Colonic mucosa (tissue), 4 donors: Measurements from ENCODE around the gene SLIT3. TPM values are rescaled to one million over a fixed set of nuclear protein-coding genes. Genes with fewer than 3 reads are reported as not detected.

Source experiments
- DNase-seq: peaks from one replicate; pipeline ENCODE4 v3.0.0-alpha.2; 2020
- H3K27ac ChIP-seq: fragments of 200-600 bp; one replicate; pipeline ENCODE4 v1.8.0; 2021
- H3K27me3 ChIP-seq: fragments of 200-600 bp; one replicate; pipeline ENCODE4 v1.8.0; 2021
- H3K36me3 ChIP-seq: fragments of 200-600 bp; one replicate; pipeline ENCODE4 v1.8.0; 2021
- H3K4me1 ChIP-seq: fragments of 200-600 bp; one replicate; pipeline ENCODE4 v1.8.0; 2021; ENCODE audit warnings: mild to moderate bottlenecking
- H3K4me3 ChIP-seq: fragments of 200-600 bp; one replicate; pipeline ENCODE4 v1.8.0; 2021
- H3K9ac ChIP-seq, 2 donors: one replicate each; pipeline ENCODE4 v1.7.0; 2013; ENCODE audit warnings: control low read depth in 2 of 2, low read depth in 2 of 2, low read length in 2 of 2
- H3K9me3 ChIP-seq: fragments of 200-600 bp; one replicate; pipeline ENCODE4 v1.8.0; 2021
- intact Hi-C: fragments of 100-400 bp; cut with DNase I; formaldehyde crosslinking; loops from one replicate; pipeline ENCODE4 v1.14.1; 2022
- total RNA-seq, 2 donors: library from RNA; stranded (reverse); fragmentation: NEBNext Ultra II Directional in 1 of 2; extraction: Animal tissue kit (Norgen Biotek cat#: 25700) in 1 of 2; gene quantifications; one replicate each; pipeline ENCODE4 v1.2.1, GENCODE V29; 2021
- TF ChIP-seq, protein P1 (sequence below): fragments of 200-600 bp; IDR thresholded peaks from one replicate; pipeline ENCODE4 v1.8.0; 2022; ENCODE audit warnings: antibody characterized with exemption, mild to moderate bottlenecking
- donor health status: healthy.
- donor health status: DM: no; HTN: no; CAD: no.
- donor health status: DM: no; HTN: no; CAD: no.

Gene SLIT3
- total RNA-seq, 2 donors from 2014 or later = 3.4 to 7.6 TPM

DNA sequence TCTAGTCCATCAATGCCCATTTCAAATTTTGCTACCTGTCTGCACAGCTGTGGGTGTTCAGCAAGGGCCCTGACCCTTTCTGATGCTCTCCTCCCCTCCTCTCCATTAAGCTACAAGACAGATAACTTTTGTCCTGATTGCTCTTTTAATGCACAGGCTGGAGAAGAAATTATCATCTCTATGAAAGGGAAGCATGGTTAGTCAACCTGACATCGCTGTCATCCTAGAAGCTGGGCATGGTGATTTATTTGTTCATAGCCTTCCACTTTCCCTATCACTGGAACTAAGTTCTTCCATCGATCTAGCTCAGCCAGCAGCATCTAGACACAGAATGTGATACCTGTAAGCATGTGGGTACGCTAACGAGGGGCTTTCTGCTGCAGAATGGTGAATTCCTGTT, 50.1 kb downstream of the SLIT3 start:
- no peak overlapping the region for H3K9ac ChIP-seq
- no peak overlapping the region for H3K27ac ChIP-seq
- no peak overlapping the region for H3K4me3 ChIP-seq
- H3K27me3 ChIP-seq = no peaks in the 10 kb centered on the region
- intact Hi-C loops = no loop called here
- no peaks in the 10 kb centered on the region for H3K9me3 ChIP-seq
- no peaks in the 10 kb centered on the region for H3K4me1 ChIP-seq
- TF ChIP-seq, protein P1, sequence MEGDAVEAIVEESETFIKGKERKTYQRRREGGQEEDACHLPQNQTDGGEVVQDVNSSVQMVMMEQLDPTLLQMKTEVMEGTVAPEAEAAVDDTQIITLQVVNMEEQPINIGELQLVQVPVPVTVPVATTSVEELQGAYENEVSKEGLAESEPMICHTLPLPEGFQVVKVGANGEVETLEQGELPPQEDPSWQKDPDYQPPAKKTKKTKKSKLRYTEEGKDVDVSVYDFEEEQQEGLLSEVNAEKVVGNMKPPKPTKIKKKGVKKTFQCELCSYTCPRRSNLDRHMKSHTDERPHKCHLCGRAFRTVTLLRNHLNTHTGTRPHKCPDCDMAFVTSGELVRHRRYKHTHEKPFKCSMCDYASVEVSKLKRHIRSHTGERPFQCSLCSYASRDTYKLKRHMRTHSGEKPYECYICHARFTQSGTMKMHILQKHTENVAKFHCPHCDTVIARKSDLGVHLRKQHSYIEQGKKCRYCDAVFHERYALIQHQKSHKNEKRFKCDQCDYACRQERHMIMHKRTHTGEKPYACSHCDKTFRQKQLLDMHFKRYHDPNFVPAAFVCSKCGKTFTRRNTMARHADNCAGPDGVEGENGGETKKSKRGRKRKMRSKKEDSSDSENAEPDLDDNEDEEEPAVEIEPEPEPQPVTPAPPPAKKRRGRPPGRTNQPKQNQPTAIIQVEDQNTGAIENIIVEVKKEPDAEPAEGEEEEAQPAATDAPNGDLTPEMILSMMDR = no peak
- H3K36me3 ChIP-seq = no peaks in the 10 kb centered on the region
- DNase-seq = no peak

GRCh38 chr5:169248996-169249395, 51.9 kb downstream of the SLIT3 start:
- H3K4me3 ChIP-seq = no peak overlapping the region
- no peak overlapping the region for H3K9ac ChIP-seq
- TF ChIP-seq, protein P1 = no peak
- no peaks in the 10 kb centered on the region for H3K36me3 ChIP-seq
- H3K4me1 ChIP-seq = no peaks in the 10 kb centered on the region
- no peaks in the 10 kb centered on the region for H3K27me3 ChIP-seq
- H3K27ac ChIP-seq = no peak overlapping the region
- no peak for DNase-seq
- H3K9me3 ChIP-seq = no peaks in the 10 kb centered on the region
- intact Hi-C loops = no loop called here

DNA sequence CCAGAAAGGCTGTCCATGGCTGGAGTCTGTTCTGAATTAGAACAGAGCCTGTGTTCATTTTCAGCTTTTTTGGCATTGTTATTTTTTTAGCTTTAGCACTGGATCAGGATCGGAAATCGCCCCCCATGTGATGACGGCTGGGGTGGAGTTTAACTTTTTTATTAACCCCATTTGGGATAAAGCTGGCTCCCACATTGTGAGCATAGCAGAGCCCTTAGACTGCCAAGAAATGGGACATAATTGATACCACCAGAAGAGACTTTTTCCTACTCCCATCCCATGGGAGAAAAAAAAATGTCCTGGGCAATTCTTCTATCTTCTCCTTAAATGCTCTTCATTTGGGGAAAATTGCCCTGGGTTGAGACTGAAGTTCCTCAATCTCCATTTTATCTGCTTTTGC, 52.4 kb downstream of the SLIT3 start:
- intact Hi-C loops = no loop called here
- DNase-seq = no peak
- Histone ChIP-seq H3K36me3 (no peaks in the 10 kb centered on the region), H3K4me3 (no peak overlapping the region), H3K9ac (no peak overlapping the region), H3K27ac (no peak overlapping the region), H3K9me3 (no peaks in the 10 kb centered on the region), H3K4me1 (no peaks in the 10 kb centered on the region), H3K27me3 (no peaks in the 10 kb centered on the region)
- TF ChIP-seq, protein P1 = no peak

- no peak for DNase-seq
These were observed 56.1 kb downstream of the SLIT3 start for GRCh38 chr5:169244812-169245211.

DNA sequence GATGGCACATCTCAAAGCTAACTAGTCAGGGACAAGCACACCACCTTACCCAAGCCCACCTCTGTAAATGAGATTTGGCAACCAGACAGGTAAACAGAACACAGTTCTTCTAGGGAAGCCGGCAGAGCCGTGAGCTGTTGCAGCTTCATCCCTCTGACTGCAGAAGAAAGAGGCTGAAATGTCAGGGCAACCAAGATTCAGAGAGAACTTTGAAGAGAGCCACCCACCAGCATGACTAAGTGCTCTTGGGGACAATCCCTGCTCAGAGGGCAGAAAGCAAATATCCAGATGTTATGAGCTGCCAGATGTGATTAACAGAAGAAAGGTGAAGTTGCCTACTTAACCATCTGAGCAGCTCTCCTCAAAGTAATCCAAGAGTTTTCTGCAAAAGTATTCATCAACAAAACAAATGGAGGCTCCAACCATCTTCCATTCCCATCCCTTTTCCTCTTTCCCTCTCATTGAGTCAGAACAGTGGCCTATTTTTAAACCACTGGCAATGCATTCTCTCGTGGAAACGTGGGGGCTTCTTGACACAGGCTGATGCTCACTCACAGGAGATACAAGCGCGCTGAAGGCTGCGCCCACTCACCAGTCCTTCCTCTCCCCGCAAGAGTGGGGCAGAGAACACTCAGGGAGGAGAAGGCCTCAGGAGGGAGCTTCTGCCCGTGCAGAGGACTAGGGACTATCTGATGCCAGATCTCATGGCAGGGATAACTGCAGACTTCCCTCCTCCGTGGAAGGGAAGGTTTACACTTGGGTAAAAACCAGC, 57.1 kb downstream of the SLIT3 start:
- no peak overlapping the region for H3K4me3 ChIP-seq
- intact Hi-C loops = no loop called here
- H3K27ac ChIP-seq = no peak overlapping the region
- DNase-seq = no peak
- H3K36me3 ChIP-seq = no peaks in the 10 kb centered on the region
- no peaks in the 10 kb centered on the region for H3K27me3 ChIP-seq
- H3K9me3 ChIP-seq = no peaks in the 10 kb centered on the region
- H3K4me1 ChIP-seq = no peaks in the 10 kb centered on the region
- H3K9ac ChIP-seq = no peak overlapping the region
- TF ChIP-seq, protein P1 = no peak

More at GRCh38 chr5:169244812-169245211, 56.1 kb downstream of the SLIT3 start:
- TF ChIP-seq, protein P1 = no peak
- Histone ChIP-seq H3K9me3 (no peaks in the 10 kb centered on the region), H3K4me1 (no peaks in the 10 kb centered on the region), H3K4me3 (no peak overlapping the region), H3K9ac (no peak overlapping the region), H3K27me3 (no peaks in the 10 kb centered on the region), H3K36me3 (no peaks in the 10 kb centered on the region), H3K27ac (no peak overlapping the region)
- intact Hi-C loops = no loop called here
